AG04450 (cell line): ENCODE measurements around the gene XYLT1. TPM values are rescaled to one million over a fixed set of nuclear protein-coding genes. Genes with fewer than 3 reads are reported as not detected.

Experiments
- CTCF ChIA-PET: fragments of 300-600, 350-600 bp; formaldehyde crosslinking; extraction: SDS; loops from one replicate; lab custom pipeline; 2022; ENCODE audit warnings: antibody characterized with exemption, inconsistent platforms; lab: Charles Lee
- POLR2A ChIA-PET: fragments of 350-600 bp; formaldehyde crosslinking; extraction: SDS; loops from one replicate; lab custom pipeline; 2021; ENCODE audit warnings: antibody characterized with exemption, inconsistent platforms; lab: Yijun Ruan, JAX
- DNase-seq: peaks from one replicate; pipeline ENCODE4 v3.0.0-alpha.2; 2011; ENCODE audit warnings: low read depth, low spot score
- H3K27ac ChIP-seq: one replicate; pipeline ENCODE4 v1.5.1; 2012; ENCODE audit warnings: low read depth, low read length, control low read depth
- H3K27me3 ChIP-seq: one replicate; pipeline ENCODE4 v1.6.0; 2012; ENCODE audit warnings: low read length; ENCODE audit not compliant: control insufficient read depth, insufficient read depth
- H3K4me3 ChIP-seq: 2 replicates; pipeline ENCODE4 v1.5.1; 2011; ENCODE audit warnings: mild to moderate bottlenecking, low read depth, low read length, control low read depth
- H3K9me3 ChIP-seq: 2 replicates; pipeline ENCODE4 v1.5.1; 2012; ENCODE audit warnings: low read length; ENCODE audit not compliant: control insufficient read depth, insufficient read depth
- polyA plus RNA-seq: library from polyadenylated mRNA; depleted of rRNA; stranded (reverse); fragments of >200 nt; gene quantifications from 2 replicates; pipeline ENCODE4 v1.2.3, GENCODE V29; 2011
- TF ChIP-seq, protein P1 (sequence below): IDR thresholded peaks from 2 replicates; pipeline ENCODE4 v1.5.1; 2011; ENCODE audit warnings: low read depth, low read length, control low read depth, inconsistent platforms

The XYLT1 gene
- polyA plus RNA-seq, 1 experiment, result 6.7 TPM

DNA sequence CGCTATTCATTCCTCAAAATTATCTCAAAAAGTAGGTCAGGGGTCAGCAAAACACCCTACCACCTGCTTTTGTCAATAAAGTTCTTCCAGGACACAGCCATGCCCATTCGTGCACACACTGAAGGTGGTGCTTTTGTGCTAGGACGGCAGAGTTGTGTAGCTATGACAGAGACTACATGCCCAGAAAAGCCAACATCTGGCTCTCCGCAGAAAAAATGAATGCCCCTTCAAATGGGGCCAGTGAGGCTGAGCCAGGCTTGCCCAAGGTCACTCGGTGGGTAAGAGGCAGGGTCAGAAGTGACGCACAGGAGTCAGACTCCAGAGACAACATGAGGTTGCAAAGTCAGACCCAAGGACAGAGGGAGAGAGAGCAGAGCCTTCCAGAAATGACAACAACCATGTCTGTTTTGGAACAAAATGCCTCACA is 200.1 kb downstream of the XYLT1 start:
- ChIA-PET CTCF (no interaction called here), POLR2A (no interaction called here)

DNA sequence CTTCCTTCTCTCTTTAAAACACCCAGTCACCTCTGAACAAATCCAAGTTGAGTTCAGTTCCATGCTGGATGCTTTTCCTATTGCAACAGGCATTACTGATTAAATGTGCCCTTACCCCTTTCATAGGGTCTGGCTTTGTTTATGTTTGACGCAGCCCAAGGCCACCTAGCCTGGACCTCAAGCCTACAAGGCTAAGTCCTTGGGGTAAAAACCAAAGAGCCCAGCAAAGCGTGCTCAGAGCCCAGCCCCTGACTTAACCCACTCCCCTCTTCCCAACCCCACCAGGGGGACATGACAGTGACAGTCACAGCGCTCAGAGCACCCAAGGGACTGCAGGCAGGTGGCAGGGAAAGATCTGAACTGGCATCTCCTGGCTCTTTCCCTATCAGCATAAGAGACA is 200.6 kb downstream of the XYLT1 start:
- Histone ChIP-seq H3K27ac (no peak overlapping the region), H3K4me3 (no peak overlapping the region), H3K27me3 (no peaks in the 10 kb centered on the region), H3K9me3 (no peaks in the 10 kb centered on the region)
- TF ChIP-seq, protein P1, sequence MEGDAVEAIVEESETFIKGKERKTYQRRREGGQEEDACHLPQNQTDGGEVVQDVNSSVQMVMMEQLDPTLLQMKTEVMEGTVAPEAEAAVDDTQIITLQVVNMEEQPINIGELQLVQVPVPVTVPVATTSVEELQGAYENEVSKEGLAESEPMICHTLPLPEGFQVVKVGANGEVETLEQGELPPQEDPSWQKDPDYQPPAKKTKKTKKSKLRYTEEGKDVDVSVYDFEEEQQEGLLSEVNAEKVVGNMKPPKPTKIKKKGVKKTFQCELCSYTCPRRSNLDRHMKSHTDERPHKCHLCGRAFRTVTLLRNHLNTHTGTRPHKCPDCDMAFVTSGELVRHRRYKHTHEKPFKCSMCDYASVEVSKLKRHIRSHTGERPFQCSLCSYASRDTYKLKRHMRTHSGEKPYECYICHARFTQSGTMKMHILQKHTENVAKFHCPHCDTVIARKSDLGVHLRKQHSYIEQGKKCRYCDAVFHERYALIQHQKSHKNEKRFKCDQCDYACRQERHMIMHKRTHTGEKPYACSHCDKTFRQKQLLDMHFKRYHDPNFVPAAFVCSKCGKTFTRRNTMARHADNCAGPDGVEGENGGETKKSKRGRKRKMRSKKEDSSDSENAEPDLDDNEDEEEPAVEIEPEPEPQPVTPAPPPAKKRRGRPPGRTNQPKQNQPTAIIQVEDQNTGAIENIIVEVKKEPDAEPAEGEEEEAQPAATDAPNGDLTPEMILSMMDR, result no peak
- ChIA-PET CTCF (no interaction called here), POLR2A (no interaction called here)
- no peak for DNase-seq

More for the DNA sequence above, 200.1 kb downstream of the XYLT1 start:
- TF ChIP-seq, protein P1, result no peak
- Histone ChIP-seq H3K27me3 (no peaks in the 10 kb centered on the region), H3K9me3 (no peaks in the 10 kb centered on the region), H3K27ac (no peak overlapping the region), H3K4me3 (no peak overlapping the region)
- DNase-seq, result no peak

DNA sequence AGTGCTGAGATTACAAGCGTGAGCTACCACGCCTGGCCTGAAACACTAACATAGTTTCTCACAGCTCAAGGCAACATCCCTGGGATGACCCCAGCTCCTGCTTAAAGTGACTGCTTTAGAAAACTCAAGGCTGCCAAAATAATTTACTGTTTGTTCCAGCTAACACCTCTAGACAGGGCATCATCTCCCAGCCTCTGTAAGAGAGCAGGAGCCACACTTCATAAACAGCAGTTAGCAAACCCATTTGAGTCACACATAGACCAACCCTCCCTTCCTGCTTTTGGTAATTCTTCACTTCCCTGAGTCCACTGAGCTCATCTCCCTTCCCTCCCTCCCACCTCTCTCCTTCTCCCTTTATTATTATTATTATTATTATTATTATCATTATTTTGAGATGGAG is 201.3 kb downstream of the XYLT1 start:
- no peak for DNase-seq
- Histone ChIP-seq H3K27ac (no peak overlapping the region), H3K9me3 (no peaks in the 10 kb centered on the region), H3K4me3 (no peak overlapping the region), H3K27me3 (no peaks in the 10 kb centered on the region)
- CTCF ChIA-PET, result no interaction called here
- TF ChIP-seq, protein P1, result no peak
- POLR2A ChIA-PET, result no interaction called here

DNA sequence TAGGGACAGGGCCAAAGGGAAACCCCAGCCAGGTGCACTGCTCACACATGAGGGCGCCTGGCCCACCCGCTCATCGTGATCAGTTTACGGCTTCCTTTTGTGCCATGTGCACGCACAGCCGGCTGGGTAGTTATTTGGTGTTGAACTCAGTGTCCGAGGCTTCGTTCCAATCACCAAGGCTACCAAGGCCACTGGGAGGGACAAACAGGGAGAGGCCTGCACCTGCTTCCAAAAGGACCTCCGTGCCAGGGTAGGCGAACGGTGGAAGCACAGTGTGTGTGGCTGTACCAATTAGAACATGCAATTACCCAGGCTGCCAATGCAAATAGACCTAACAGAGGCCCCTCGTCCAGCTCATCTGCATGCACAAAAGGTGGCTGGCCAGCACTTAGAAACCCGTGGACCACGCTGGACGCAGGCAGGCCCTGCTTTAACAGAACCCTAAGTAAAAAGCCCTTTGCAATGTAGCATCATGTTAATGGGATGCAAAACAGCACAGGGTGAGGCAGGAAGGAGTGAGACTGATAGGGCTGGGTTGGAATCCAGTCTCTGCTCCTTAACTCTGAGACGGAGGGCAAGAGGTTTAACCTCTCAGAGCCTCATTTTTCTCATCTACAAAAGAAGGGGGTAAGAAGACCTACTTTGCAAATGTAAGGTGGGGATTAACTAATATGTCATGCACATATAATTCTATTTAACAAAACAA is 204.0 kb downstream of the XYLT1 start:
- Histone ChIP-seq H3K27me3 (no peaks in the 10 kb centered on the region), H3K9me3 (no peaks in the 10 kb centered on the region), H3K27ac (no peak overlapping the region), H3K4me3 (no peak overlapping the region)
- POLR2A ChIA-PET, result no interaction called here
- TF ChIP-seq, protein P1, result no peak
- DNase-seq, result no peak
- CTCF ChIA-PET, result no interaction called here

DNA sequence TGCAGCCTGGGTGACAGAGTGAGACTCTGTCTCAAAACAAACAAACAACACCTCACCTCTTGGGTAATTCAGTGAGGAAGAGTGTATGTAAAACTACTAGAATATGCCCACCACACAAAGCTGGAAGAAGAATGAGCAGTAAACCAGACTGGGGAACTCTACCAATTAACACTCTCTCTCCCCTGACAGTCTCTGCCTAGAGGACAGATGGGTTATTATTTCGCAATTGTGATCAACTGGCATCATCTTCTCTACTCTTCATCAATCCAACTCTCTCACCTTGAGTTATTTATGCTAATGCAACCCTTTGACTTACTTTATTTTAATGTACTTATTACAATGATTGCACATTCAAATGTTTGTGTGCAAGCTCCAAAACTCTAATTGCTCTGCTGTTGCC is 205.6 kb downstream of the XYLT1 start:
- POLR2A ChIA-PET, result no interaction called here
- H3K9me3 ChIP-seq, result no peaks in the 10 kb centered on the region

More for the DNA sequence above, 205.6 kb downstream of the XYLT1 start:
- Histone ChIP-seq H3K27ac (no peak overlapping the region), H3K4me3 (no peak overlapping the region), H3K27me3 (no peaks in the 10 kb centered on the region)
- TF ChIP-seq, protein P1, result no peak
- CTCF ChIA-PET, result interaction anchor here (0.5 kb wide), 1 partner anchor 1802 kb away, joined by 5 read pairs; the partner anchor contains the start of gene COQ7
- no peak for DNase-seq
